Cortex of kidney (tissue), 1 donor: ENCODE data around the gene ERC2.

Experiments used
- DNase-seq: peaks from one replicate; lab custom pipeline; 2025; lab: John Stamatoyannopoulos, UW

ERC2 gene

DNA sequence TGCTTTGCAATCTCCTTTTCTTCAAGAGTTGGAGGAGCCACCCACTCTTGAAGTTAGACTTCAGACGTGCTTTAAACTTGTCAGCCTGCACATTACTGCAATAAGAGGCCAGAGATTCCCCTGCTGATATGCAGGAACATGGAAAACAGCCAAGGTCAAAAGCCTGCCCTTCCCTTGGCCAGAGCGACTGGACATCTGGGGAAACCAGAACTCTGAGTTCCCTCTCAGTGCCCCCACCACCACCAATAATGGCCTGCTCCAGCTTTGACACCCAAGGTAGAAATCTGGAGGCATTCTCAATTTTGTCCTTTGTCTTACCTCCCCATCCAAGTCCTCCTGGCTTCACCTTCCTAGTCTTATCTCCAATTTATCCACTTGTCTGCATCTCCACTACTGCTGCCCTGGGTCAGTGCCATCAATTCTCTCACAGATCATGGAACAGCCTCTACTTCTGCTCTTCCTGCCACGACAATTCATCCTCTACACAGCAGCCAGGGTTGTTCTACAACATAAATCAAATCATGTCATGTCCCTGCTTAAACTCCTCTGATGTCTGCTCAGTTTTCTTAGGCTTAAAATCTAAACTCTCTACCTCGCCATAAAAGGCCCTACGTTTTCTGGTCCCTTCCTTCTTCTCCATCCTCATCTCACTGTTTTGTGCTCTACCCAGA lies 789.6 kb downstream of the ERC2 start:
- DNase-seq, result no peak

DNA sequence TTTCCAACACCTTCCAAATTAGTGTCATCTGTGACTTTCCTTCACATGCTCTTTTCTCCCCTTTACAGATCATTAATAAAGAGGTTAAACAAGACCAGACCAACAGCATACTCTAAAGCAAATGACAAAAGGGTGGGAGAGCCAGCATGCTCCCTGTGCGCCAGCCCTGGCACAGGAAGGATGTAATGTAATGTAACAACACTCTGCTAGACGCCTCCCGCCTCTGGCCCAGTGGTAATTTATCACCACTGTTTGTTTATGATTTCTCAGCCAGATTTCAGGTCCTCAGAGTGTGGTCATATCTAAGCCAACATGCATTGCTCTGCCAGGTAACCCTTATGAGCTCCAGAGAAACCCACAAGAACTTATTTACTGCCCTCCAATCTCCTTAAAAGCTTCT lies 791.6 kb downstream of the ERC2 start:
- DNase-seq, result no peak

DNA sequence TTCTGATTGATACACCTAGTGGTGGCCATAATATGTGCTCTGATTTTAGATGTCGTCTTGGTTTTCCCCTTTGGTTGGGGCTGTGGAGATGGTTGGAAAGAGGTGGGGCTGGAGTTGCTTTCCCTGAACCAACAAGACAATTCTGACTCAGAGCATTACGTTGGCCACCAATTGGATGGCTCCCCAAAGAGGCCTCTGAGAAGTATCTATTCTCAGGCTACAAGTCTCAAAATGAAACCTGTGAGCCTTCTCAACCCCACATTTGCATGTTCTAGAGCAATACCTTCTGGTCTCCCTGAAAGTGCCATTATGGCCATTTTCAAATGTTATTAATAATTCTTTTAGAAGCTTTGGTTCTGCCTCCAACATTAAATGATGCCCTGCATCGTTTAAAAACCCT lies 792.8 kb downstream of the ERC2 start:
- no peak for DNase-seq

DNA sequence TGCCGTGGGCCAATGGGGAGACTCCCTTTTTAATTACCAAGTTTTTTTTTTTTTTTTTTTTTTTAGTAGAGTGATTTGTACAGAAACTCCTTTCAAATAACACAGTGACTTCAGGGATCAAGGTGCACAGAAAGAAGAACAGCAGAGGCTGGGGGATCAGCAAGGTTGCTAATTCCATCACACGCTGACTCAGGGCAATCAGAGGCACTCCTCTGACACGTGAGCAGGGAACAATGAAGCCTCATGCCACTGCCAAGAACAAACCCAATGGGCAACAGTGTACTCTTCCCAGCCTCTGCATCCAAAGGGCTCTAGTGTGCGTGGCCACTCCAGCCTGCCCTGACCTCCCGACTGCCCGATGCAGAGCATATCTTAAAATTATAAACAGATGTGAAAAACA lies 794.5 kb downstream of the ERC2 start:
- no peak for DNase-seq

DNA sequence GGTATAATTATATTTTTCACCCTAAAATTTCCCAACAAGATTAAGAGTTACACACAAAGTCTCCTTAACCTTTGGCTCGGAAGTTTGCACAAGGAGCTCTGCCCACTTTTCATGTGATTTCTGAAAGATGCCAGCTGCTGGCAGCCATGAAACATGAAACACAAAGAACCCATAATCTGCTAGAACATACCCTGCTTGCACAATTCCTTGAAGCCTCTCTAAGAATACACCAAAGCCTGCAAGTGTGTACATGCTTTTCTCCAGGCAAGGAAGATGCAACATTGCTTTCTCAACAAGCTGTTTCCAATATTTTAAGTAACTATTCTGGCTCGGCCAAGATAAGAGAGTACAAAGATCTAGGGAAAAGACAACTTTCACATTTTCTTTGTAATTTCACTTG lies 799.1 kb downstream of the ERC2 start:
- DNase-seq, result no peak

DNA sequence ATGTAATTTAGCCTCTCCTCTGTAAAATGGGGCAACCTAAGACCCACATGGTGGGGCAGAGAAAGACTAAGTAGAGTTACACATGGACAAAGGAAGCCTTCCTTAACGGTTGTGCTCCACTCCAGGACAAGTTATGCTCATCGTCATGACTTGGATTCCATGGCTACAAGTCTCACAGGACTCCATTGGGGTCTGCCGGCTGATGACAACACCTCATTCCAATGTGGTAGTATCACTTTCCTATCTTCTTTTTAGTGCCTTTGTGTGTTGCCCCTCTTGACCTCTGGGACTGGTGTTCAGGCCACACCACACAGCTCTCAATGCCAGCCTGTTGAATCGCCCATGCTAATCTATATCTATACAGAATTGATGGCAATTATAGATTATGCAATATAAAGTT lies 799.9 kb downstream of the ERC2 start:
- DNase-seq, result no peak

- no peak for DNase-seq
Measured at GRCh38 chr3:55664387-55664786, 803.9 kb downstream of the ERC2 start.

DNA sequence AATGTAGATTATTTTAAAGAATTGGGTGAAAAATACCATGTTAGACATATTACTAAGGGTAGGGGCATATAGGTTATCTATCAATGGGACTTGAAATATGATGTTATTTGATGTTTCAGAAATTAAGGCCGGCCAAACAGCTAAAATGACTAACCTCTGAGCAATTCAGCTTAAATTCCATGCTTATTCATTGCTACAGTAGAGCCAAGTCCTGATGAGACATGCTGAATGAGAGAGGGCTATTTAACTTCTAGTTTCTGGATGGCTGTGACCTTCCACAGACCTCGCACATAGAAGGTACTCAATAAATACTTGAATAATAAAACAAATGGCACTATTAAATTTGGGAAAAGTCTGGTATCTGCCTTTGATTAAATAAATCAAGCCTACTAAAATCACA lies 805.6 kb downstream of the ERC2 start:
- no peak for DNase-seq

DNA sequence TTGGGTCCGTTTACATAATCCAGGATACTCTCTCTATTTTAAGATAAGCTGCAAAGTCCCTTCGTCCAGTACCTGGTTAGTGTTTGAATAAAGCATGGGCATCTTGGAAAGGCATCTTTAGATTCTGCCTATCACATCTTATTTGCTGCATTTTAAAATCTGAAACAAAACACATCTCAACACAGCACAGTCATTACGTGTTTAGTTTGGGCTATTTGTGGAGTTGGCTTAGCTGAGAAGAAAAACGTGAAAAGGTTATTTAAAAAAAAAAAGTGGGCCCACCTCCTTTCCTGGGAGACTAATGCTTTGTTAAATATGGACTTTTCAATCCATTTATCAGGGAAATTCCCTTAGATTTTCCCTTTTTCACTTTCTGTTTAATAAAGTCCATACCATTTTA lies 806.7 kb downstream of the ERC2 start:
- DNase-seq, result no peak

GRCh38 chr3:55661141-55661540 lies 807.1 kb downstream of the ERC2 start:
- no peak for DNase-seq

- no peak for DNase-seq
Measured at GRCh38 chr3:55660642-55661041, 807.6 kb downstream of the ERC2 start.

DNA sequence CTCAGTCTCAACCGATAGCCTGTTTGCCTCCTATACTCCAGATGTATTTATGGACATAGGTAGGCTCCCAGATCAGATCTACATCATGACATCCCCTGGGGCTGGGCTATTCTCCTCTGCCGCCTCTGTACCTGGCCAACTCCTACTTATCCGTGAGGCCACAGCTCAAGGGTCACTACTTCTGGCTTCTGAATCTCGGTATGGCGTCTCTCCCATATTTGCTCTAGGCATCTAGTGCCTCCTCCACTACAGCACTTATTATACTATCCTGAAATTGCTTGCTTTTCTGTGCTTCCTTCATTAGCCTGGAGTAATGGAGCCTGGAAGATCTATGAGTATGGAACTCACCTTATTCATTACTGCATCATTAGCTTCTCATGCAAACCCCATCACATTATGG lies 808.6 kb downstream of the ERC2 start:
- DNase-seq, result no peak

GRCh38 chr3:55658690-55659562 lies 809.3 kb downstream of the ERC2 start:
- no peak for DNase-seq

- DNase-seq, result no peak
Measured at GRCh38 chr3:55658270-55658669, 810.0 kb downstream of the ERC2 start.

DNA sequence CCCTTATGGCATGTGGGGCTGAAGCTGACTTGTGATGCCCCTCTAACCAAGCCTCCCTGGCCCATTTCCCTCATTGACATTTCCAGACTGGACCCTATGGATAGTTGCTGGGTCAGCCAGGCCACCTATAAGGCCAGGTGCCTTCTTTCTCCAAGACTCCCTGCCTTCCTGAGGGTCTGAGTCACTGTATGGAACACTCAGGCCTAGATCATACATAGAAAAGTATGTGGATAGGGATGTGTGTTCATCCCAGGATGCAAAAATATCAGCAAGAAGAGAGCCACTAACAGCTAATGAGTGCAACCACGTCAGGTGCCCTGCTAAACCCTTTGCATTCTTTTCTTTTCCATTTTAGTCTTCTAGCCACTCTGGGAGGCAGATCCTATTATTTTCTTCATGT lies 812.7 kb downstream of the ERC2 start:
- no peak for DNase-seq

DNA sequence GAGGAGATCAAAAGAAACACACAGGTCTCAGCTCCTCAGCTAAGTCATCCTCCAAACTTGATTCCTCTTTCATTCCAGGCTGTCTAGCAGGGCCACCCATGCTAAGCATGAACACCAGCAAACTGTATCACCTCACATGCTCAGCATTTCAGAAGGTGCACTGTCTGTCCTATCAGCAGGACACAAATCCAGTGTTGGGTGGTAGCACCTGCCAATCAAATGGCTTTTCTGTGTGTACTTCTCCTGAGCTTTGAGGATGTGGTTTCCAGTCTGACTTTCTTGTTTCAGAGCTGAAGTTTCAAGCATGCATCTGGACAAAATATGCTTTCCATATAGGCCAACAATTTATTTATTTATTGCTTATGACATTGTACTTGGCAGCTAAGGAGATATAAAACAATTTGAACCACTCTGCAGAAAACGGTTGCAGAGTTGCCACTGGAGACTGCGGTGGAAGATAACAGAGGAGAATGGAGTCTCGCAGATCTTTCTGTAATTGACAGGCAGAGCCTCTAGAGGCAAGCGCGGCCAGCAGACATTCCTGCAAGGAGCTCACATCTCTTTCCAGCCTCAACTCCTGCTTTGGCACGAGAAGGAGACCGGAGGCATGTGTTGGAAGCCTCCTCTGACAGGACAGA lies 814.0 kb downstream of the ERC2 start:
- no peak for DNase-seq

DNA sequence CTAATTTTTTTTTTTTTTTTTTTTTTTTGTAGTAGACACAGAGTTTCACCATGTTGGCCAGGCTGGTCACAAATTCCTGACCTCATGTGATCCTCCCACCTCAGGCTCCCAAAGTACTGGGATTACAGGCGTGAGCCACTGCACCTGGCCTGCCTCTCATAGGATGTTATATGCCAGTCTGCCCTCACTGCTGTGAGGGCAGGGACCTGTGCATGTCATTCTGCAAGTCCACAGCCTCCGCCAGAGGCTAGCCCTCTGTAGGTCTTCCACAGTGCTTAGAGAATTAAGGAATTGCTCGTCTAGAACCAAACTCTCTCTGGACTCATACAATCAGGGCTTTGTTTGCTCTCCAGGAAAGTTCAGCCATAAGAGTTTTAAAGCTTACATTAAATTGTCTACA lies 817.3 kb downstream of the ERC2 start:
- no peak for DNase-seq

GRCh38 chr3:55650011-55650410 lies 818.3 kb downstream of the ERC2 start:
- DNase-seq, result no peak

GRCh38 chr3:55649554-55649953 lies 818.7 kb downstream of the ERC2 start:
- DNase-seq, result no peak

GRCh38 chr3:55648591-55649318 lies 819.5 kb downstream of the ERC2 start:
- DNase-seq, result no peak

- DNase-seq, result no peak
Measured at GRCh38 chr3:55647670-55648069, 820.6 kb downstream of the ERC2 start.

- DNase-seq, result no peak
Measured at GRCh38 chr3:55647063-55647462, 821.2 kb downstream of the ERC2 start.
